ENCODE results near the gene DPP6.

DPP6 gene

DNA sequence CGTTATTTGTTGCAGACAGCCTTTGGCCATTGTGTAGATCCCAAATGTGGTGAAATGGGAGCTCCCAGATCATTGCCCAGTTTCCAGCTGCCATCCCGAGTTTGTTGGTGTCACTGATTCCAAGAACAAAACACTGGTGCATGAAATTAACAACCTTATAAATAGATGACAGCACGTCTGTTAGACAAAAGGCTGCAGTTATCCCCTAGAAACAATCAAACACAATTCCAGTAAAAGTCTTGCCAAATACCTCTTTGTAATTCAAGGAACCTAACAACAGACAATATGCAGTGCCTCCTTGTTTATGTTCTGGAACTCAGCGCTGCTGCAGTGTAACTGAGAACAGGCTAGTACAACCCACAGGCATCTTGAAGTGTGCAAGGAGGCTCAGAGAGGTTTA, 546.2 kb downstream of the DPP6 start:
- H3K4me3 ChIP-seq (ENCODE audit: low read depth, low read length), result no peak overlapping the region
- TF ChIP-seq, protein P1, sequence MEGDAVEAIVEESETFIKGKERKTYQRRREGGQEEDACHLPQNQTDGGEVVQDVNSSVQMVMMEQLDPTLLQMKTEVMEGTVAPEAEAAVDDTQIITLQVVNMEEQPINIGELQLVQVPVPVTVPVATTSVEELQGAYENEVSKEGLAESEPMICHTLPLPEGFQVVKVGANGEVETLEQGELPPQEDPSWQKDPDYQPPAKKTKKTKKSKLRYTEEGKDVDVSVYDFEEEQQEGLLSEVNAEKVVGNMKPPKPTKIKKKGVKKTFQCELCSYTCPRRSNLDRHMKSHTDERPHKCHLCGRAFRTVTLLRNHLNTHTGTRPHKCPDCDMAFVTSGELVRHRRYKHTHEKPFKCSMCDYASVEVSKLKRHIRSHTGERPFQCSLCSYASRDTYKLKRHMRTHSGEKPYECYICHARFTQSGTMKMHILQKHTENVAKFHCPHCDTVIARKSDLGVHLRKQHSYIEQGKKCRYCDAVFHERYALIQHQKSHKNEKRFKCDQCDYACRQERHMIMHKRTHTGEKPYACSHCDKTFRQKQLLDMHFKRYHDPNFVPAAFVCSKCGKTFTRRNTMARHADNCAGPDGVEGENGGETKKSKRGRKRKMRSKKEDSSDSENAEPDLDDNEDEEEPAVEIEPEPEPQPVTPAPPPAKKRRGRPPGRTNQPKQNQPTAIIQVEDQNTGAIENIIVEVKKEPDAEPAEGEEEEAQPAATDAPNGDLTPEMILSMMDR (IDR thresholded peaks at IDR 0.05; ENCODE audit: low read depth, low read length, missing control alignments), result no peak
- DNase-seq (ENCODE audit: low read depth), result no peak

GRCh38 chr7:154598864-154599263, 546.7 kb downstream of the DPP6 start:
- no peak overlapping the region for H3K4me3 ChIP-seq (ENCODE audit: low read depth, low read length)
- no peak for DNase-seq (ENCODE audit: low read depth)
- TF ChIP-seq, protein P1 (IDR thresholded peaks at IDR 0.05; ENCODE audit: low read depth, low read length, missing control alignments), result no peak

GRCh38 chr7:154610903-154611302, 558.7 kb downstream of the DPP6 start:
- TF ChIP-seq, protein P1 (IDR thresholded peaks at IDR 0.05; ENCODE audit: low read depth, low read length, missing control alignments), result no peak
- DNase-seq (ENCODE audit: low read depth), result no peak

GRCh38 chr7:154613811-154614210, 561.6 kb downstream of the DPP6 start:
- DNase-seq (ENCODE audit: low read depth), result no peak
- TF ChIP-seq, protein P1 (IDR thresholded peaks at IDR 0.05; ENCODE audit: low read depth, low read length, missing control alignments), result no peak
- no peak overlapping the region for H3K4me3 ChIP-seq (ENCODE audit: low read depth, low read length)

More at GRCh38 chr7:154610903-154611302, 558.7 kb downstream of the DPP6 start:
- no peak overlapping the region for H3K4me3 ChIP-seq (ENCODE audit: low read depth, low read length)

DNA sequence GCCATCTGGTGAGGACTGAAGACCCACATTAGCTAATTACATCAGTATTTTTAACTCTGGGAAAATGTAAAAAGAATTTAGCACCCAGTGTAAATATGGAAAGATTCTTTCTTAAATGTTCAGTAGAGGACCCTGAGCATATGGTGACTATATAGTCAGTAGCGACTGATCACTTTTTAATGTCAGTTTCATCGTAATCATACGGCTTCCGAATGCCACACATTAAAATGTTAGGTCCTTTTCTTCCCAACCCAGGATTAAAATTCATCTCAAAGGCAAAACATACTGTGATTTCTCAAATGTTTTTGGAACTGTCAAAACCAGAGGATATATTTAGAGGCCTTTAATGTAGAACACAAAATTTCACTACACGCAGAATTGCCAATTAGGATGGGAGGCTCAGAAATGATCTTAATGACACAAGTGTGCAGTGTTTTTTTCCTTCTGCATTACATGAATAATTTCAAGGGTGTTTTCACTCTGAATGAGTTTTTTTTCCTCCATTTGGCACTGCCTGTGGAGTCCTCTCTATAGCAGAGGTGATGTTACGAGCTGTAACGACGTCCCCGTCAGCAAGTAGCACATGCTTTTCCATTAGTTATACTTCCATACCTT, 568.0 kb downstream of the DPP6 start:
- TF ChIP-seq, protein P1 (IDR thresholded peaks at IDR 0.05; ENCODE audit: low read depth, low read length, missing control alignments), result no peak
- DNase-seq (ENCODE audit: low read depth), result no peak
- H3K4me3 ChIP-seq (ENCODE audit: low read depth, low read length), result no peak overlapping the region

GRCh38 chr7:154623399-154623798, 571.2 kb downstream of the DPP6 start:
- no peak for DNase-seq (ENCODE audit: low read depth)
- H3K4me3 ChIP-seq (ENCODE audit: low read depth, low read length), result no peak overlapping the region
- TF ChIP-seq, protein P1 (IDR thresholded peaks at IDR 0.05; ENCODE audit: low read depth, low read length, missing control alignments), result no peak

- H3K4me3 ChIP-seq (ENCODE audit: low read depth, low read length), result no peak overlapping the region
- TF ChIP-seq, protein P1 (IDR thresholded peaks at IDR 0.05; ENCODE audit: low read depth, low read length, missing control alignments), result no peak
- DNase-seq (ENCODE audit: low read depth), result no peak
Measured at GRCh38 chr7:154627646-154628290, 575.6 kb downstream of the DPP6 start.
